ENCODE results near the gene INPP5B.

Gene INPP5B

GRCh38 chr1:37821481-37821880, 125.4 kb downstream of the INPP5B start:
- TF ChIP-seq TAF1 (IDR thresholded peaks at IDR 0.05; ENCODE audit: borderline replicate concordance, insufficient read depth, low read length) (no peak), SIN3A (IDR thresholded peaks at IDR 0.05; ENCODE audit: borderline replicate concordance, insufficient read depth, low read length) (no peak), REST (IDR thresholded peaks at IDR 0.05; ENCODE audit: insufficient read depth in 1 of 2, low read depth in 2 of 2, low read length in 2 of 2) (no peak), POLR2AphosphoS5 (IDR thresholded peaks at IDR 0.05; ENCODE audit: low read depth, low read length) (no peak), FOXP2 (optimal IDR thresholded peaks at IDR 0.05; ENCODE audit: borderline replicate concordance, extremely low read depth, extremely low read length, insufficient read depth) (no peak)

DNA sequence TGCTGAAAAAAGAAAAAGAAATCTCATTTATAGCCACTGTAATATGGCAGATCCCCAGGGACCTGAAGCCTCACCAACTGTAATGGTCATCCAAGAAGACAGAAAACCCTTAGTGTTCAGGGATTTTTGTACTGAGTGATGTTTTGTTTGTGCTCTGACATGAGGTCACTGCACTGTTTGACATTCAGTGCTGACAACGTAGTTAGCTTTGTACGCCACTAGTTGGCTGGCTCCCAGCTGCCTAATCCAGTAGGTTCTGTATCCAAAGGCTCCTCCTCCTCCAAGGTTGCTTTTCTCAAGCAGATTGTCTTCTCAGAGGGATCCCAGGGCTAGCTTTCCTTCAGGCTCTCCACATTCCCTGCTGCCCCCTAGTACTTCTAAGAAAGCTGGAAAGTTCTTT, 129.4 kb downstream of the INPP5B start:
- TF ChIP-seq REST (IDR thresholded peaks at IDR 0.05; ENCODE audit: insufficient read depth in 1 of 2, low read depth in 2 of 2, low read length in 2 of 2) (no peak), POLR2AphosphoS5 (IDR thresholded peaks at IDR 0.05; ENCODE audit: low read depth, low read length) (no peak)

- no peak for TF ChIP-seq FOXP2 (optimal IDR thresholded peaks at IDR 0.05; ENCODE audit: borderline replicate concordance, extremely low read depth, extremely low read length, insufficient read depth)
- TF ChIP-seq REST (IDR thresholded peaks at IDR 0.05; ENCODE audit: insufficient read depth in 1 of 2, low read depth in 2 of 2, low read length in 2 of 2) = no peak
- no peak for TF ChIP-seq SIN3A (IDR thresholded peaks at IDR 0.05; ENCODE audit: borderline replicate concordance, insufficient read depth, low read length)
- no peak for TF ChIP-seq POLR2AphosphoS5 (IDR thresholded peaks at IDR 0.05; ENCODE audit: low read depth, low read length)
- no peak for TF ChIP-seq TAF1 (IDR thresholded peaks at IDR 0.05; ENCODE audit: borderline replicate concordance, insufficient read depth, low read length)
Measured at GRCh38 chr1:37814252-37814651, 132.6 kb downstream of the INPP5B start.

DNA sequence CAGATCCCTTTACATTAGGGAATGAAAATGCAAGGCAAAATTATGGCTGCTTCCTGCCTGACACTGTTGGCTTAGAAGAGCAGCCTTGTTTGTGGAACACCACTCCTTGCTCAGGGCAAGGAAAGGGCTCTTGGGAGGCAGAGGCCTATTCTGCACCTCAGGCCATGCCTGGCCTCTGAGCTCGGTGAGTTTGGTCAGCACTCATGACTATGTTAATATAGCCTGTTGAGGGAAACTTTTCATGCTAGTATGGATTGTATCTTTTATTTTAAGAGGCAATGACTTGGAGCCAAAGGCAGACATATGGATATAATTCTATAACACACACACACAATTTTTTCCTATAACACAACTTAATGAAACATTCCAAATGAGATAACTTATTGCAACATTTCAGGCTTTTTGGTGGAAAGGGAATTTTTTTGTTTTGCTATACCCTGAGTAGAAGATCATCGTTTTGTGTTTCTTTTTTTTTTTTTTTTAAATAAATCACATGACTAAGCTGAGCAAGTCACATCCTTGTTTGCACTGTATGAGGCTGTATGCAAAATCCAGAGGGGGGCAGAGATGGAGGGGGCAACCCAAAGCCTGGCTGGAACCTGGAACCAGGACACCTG, 133.2 kb downstream of the INPP5B start:
- TF ChIP-seq TAF1 (IDR thresholded peaks at IDR 0.05; ENCODE audit: borderline replicate concordance, insufficient read depth, low read length) (no peak), POLR2AphosphoS5 (IDR thresholded peaks at IDR 0.05; ENCODE audit: low read depth, low read length) (no peak), FOXP2 (optimal IDR thresholded peaks at IDR 0.05; ENCODE audit: borderline replicate concordance, extremely low read depth, extremely low read length, insufficient read depth) (no peak), REST (IDR thresholded peaks at IDR 0.05; ENCODE audit: insufficient read depth in 1 of 2, low read depth in 2 of 2, low read length in 2 of 2) (no peak), SIN3A (IDR thresholded peaks at IDR 0.05; ENCODE audit: borderline replicate concordance, insufficient read depth, low read length) (no peak)
